DOHH2 (cell line): Measurements from ENCODE around the gene LYRM4.

ENCODE experiments used
- H3F3A ChIP-seq: fragments of 200-600 bp; sonication (generic), shearing (Covaris generic); 2 replicates; pipeline ENCODE4 v1.6.0; 2016; ENCODE audit warnings: antibody characterized with exemption, mild to moderate bottlenecking; ENCODE audit not compliant: control insufficient read depth, insufficient read depth
- H3K27ac ChIP-seq: fragments of 200-600 bp; sonication (generic); 2 replicates; pipeline ENCODE4 v1.5.1; 2014; ENCODE audit warnings: low read depth, mild to moderate bottlenecking, low read length, moderate library complexity
- H3K27me3 ChIP-seq: fragments of 200-600 bp; sonication (generic); 2 replicates; pipeline ENCODE4 v1.6.1; 2014; ENCODE audit warnings: mild to moderate bottlenecking, low read length, mixed read lengths; ENCODE audit not compliant: control insufficient read depth
- H3K36me3 ChIP-seq: fragments of 200-600 bp; sonication (generic); 2 replicates; pipeline ENCODE4 v1.6.1; 2014; ENCODE audit warnings: mild to moderate bottlenecking, low read length, moderate library complexity, mixed read lengths; ENCODE audit not compliant: control insufficient read depth
- H3K4me1 ChIP-seq: fragments of 200-600 bp; sonication (generic); 2 replicates; pipeline ENCODE4 v1.6.1; 2014; ENCODE audit warnings: mild to moderate bottlenecking, low read length, mixed read lengths; ENCODE audit not compliant: control insufficient read depth
- H3K4me2 ChIP-seq: fragments of 200-600 bp; sonication (generic); 2 replicates; pipeline ENCODE4 v1.6.0; 2014; ENCODE audit warnings: mild to moderate bottlenecking, low read length, moderate library complexity
- H3K4me3 ChIP-seq: fragments of 200-600 bp; sonication (generic); 2 replicates; pipeline ENCODE4 v1.5.1; 2014; ENCODE audit warnings: mild to moderate bottlenecking, low read length, mixed read lengths
- H3K79me2 ChIP-seq: fragments of 200-600 bp; sonication (generic); 2 replicates; pipeline ENCODE4 v1.6.1; 2014; ENCODE audit warnings: mild to moderate bottlenecking, low read length, mixed read lengths; ENCODE audit not compliant: control insufficient read depth
- H3K9me2 ChIP-seq: fragments of 200-600 bp; sonication (generic); replicated peaks from 2 replicates; pipeline ENCODE4 v1.6.1; 2014; ENCODE audit warnings: mild to moderate bottlenecking, low read length, mixed read lengths; ENCODE audit not compliant: control insufficient read depth
- H3K9me3 ChIP-seq: fragments of 200-600 bp; sonication (generic); 2 replicates; pipeline ENCODE4 v1.6.1; 2014; ENCODE audit warnings: antibody characterized with exemption, low read length, mixed read lengths; ENCODE audit not compliant: control insufficient read depth, insufficient read depth
- H4K20me1 ChIP-seq: fragments of 200-600 bp; sonication (generic); 2 replicates; pipeline ENCODE4 v1.6.0; 2014; ENCODE audit warnings: low read depth, mild to moderate bottlenecking, antibody characterized with exemption, low read length, moderate library complexity; ENCODE audit not compliant: control insufficient read depth, insufficient read depth
- CTCF ChIP-seq: fragments of 200-600 bp; sonication (generic); IDR thresholded peaks from one replicate; pipeline ENCODE4 v1.5.1; 2014; ENCODE audit warnings: antibody characterized with exemption, mild to moderate bottlenecking, low read depth, low read length; ENCODE audit not compliant: poor library complexity, severe bottlenecking
- EZH2phosphoT487 ChIP-seq: fragments of 200-600 bp; sonication (generic); IDR thresholded peaks from 2 replicates; pipeline ENCODE4 v1.6.1; 2017; ENCODE audit warnings: borderline replicate concordance, mild to moderate bottlenecking, antibody characterized with exemption, low read length, moderate library complexity, mixed read lengths

Gene LYRM4

GRCh38 chr6:5201271-5201670 lies 59.5 kb downstream of the LYRM4 start:
- Histone ChIP-seq H3K27me3 (no peaks in the 10 kb centered on the region), H3K4me3 (no peak overlapping the region), H4K20me1 (no peaks in the 10 kb centered on the region), H3K79me2 (no peaks in the 10 kb centered on the region), H3K9me3 (no peaks in the 10 kb centered on the region), H3K4me1 (no peaks in the 10 kb centered on the region), H3K9me2 (no peaks in the 10 kb centered on the region), H3K4me2 (no peak overlapping the region), H3K36me3 (no peaks in the 10 kb centered on the region), H3K27ac (no peak overlapping the region), H3F3A (no peaks in the 10 kb centered on the region)
- no peak for TF ChIP-seq EZH2phosphoT487
- TF ChIP-seq CTCF: no peak

GRCh38 chr6:5199702-5200101 lies 61.0 kb downstream of the LYRM4 start:
- H3K27me3 ChIP-seq: no peaks in the 10 kb centered on the region
- H3K9me3 ChIP-seq: no peaks in the 10 kb centered on the region
- H3K79me2 ChIP-seq: no peaks in the 10 kb centered on the region
- no peaks in the 10 kb centered on the region for H4K20me1 ChIP-seq
- no peak overlapping the region for H3K4me3 ChIP-seq
- no peak overlapping the region for H3K27ac ChIP-seq
- no peaks in the 10 kb centered on the region for H3K36me3 ChIP-seq
- H3K4me2 ChIP-seq: no peak overlapping the region
- TF ChIP-seq CTCF (no peak), EZH2phosphoT487 (no peak)
- no peaks in the 10 kb centered on the region for H3K4me1 ChIP-seq
- no peaks in the 10 kb centered on the region for H3K9me2 ChIP-seq
- no peaks in the 10 kb centered on the region for H3F3A ChIP-seq

- H3K9me2 ChIP-seq: no peaks in the 10 kb centered on the region
- no peaks in the 10 kb centered on the region for H4K20me1 ChIP-seq
- no peaks in the 10 kb centered on the region for H3K27me3 ChIP-seq
- H3K9me3 ChIP-seq: no peaks in the 10 kb centered on the region
- no peaks in the 10 kb centered on the region for H3K4me1 ChIP-seq
- H3K4me2 ChIP-seq: no peak overlapping the region
- no peak overlapping the region for H3K27ac ChIP-seq
- no peaks in the 10 kb centered on the region for H3K36me3 ChIP-seq
- TF ChIP-seq CTCF (no peak), EZH2phosphoT487 (no peak)
- no peaks in the 10 kb centered on the region for H3F3A ChIP-seq
- no peaks in the 10 kb centered on the region for H3K79me2 ChIP-seq
- H3K4me3 ChIP-seq: no peak overlapping the region
Observed at GRCh38 chr6:5199283-5199682, 61.5 kb downstream of the LYRM4 start.

- no peaks in the 10 kb centered on the region for H4K20me1 ChIP-seq
- H3K4me3 ChIP-seq: no peak overlapping the region
- no peaks in the 10 kb centered on the region for H3K9me3 ChIP-seq
- no peak overlapping the region for H3K4me2 ChIP-seq
- no peak overlapping the region for H3K27ac ChIP-seq
- no peaks in the 10 kb centered on the region for H3F3A ChIP-seq
- H3K27me3 ChIP-seq: no peaks in the 10 kb centered on the region
- H3K36me3 ChIP-seq: no peaks in the 10 kb centered on the region
- TF ChIP-seq CTCF (no peak), EZH2phosphoT487 (no peak)
- H3K4me1 ChIP-seq: peaks cover 9% of the 10 kb centered on the region
- H3K9me2 ChIP-seq: no peaks in the 10 kb centered on the region
- H3K79me2 ChIP-seq: no peaks in the 10 kb centered on the region
Observed at GRCh38 chr6:5197084-5197483, 63.7 kb downstream of the LYRM4 start.
